ENCODE data around the gene SMIM5.

GRCh38 chr17:75681289-75681688, 48.1 kb downstream of the SMIM5 start:
- TF ChIP-seq CTCF (conservative IDR thresholded peaks at IDR 0.05; ENCODE audit: low read length) (no peak), EZH2phosphoT487 (IDR thresholded peaks at IDR 0.05; ENCODE audit: borderline replicate concordance, low read depth, low read length) (no peak)

All from OCI-LY7 (cell line).